ENCODE data around the gene ALDH8A1. TPM values are rescaled to one million over a fixed set of nuclear protein-coding genes. Genes with fewer than 3 reads are reported as not detected.

The ALDH8A1 gene
- total and polyA plus RNA-seq, 10 of the 15 experiments (the other 5 are each of a cell fraction or from before 2014, with no cell fraction given): 0.13 to 1.8 (median 0.62) TPM; not detected in 3

DNA sequence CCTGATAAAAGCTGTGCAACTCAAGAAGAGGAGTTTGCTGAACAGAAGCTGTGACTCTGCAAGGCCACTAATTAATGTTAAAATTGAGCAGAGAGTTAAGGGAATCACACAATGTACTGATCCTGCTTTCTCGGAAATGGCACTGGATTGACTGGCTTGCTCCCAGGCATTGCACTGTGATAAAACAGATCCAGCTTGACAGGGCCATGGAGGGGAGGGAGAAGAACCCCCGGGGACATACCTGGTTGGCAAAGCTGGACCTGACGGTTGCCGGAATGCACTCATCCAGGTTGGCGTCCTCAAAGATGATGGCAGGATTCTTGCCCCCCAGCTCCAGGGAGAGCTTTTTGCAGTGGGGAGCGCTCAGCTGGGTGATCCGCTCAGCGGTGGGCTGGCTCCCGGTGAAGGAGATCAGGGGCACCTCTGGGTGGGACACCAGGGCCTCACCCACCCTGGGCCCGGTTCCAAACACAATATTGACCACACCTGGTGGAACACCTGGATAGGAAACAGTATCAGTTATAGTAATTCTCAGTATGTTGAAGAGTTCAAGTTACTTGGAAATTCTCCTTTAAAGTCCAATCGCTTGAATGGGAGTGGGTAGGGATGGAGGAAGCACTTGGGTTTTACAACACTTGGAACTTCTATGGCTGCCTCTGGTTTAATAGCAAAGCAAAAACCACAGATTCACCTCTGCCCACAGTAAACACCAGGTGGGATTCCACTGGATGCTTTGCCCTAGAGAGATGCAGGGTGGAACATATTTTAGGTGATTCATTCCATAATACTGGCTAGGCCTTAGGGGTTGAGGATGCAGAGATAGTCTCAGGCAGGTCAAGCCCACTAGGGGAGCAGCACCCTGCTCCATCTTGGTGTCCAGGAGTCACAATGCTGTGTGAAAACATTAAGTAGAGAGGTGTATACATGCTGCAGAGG lies 17.1 kb downstream of the ALDH8A1 start:
- ChIA-PET CTCF (interaction anchor here (1.1 to 2.8 kb wide), 2 partner anchors 8 to 761 kb away, joined by 3 to 15 read pairs; no protein-coding TSS in a partner anchor), RAD21 (ENCODE audit: unreplicated experiment) (no interaction called here), POLR2A (no interaction called here), SMC1A (ENCODE audit: uncharacterized antibody, unreplicated experiment) (no interaction called here)
- BruUV-seq (replicated peaks): no TSS peak
- Histone ChIP-seq H4K20me1 (ENCODE audit: control insufficient read depth, insufficient read depth) (no peaks in the 10 kb centered on the region), H3K4me1 (ENCODE audit: control insufficient read depth, insufficient read depth, low read length) (no peaks in the 10 kb centered on the region), H2AFZ (ENCODE audit: control insufficient read depth, low read depth, low read length) (no peak overlapping the region), H3K9ac (ENCODE audit: control insufficient read depth, insufficient read depth, low read length) (no peak overlapping the region), H3K9me3 (replicated peaks; ENCODE audit: control insufficient read depth, insufficient read depth, low read length) (no peaks in the 10 kb centered on the region), H3K79me2 (ENCODE audit: control insufficient read depth, insufficient read depth, low read length) (no peaks in the 10 kb centered on the region), H3K4me2 (ENCODE audit: control insufficient read depth, insufficient read depth) (no peak overlapping the region), H3K27me3 (replicated peaks in 1 of 2; ENCODE audit: control insufficient read depth in 2 of 2, insufficient read depth in 2 of 2, low read length in 1 of 2) (no peaks in the 10 kb centered on the region), H3K36me3 (ENCODE audit: control insufficient read depth in 2 of 2, insufficient read depth in 2 of 2, low read length in 1 of 2) (no peaks in the 10 kb centered on the region), H3K27ac (ENCODE audit: control insufficient read depth, insufficient read depth) (no peak overlapping the region), H3K4me3 (no peak overlapping the region)
- in situ Hi-C loops (cut with MboI) (no loop called here), intact Hi-C loops (cut with micrococcal nuclease; ENCODE audit: unreplicated experiment) (no loop called here)
- 63% methylated on average over 11 of the region's 11 CpGs for WGBS (ENCODE audit: insufficient coverage, insufficient replicate concordance, low lambda C conversion rate, missing lambda C conversion rate)
- DNase-seq (ENCODE audit: low read depth, low spot score): no peak
- ATAC-seq: no peak
- FAIRE-seq: no peak
- TF ChIP-seq, protein P1, sequence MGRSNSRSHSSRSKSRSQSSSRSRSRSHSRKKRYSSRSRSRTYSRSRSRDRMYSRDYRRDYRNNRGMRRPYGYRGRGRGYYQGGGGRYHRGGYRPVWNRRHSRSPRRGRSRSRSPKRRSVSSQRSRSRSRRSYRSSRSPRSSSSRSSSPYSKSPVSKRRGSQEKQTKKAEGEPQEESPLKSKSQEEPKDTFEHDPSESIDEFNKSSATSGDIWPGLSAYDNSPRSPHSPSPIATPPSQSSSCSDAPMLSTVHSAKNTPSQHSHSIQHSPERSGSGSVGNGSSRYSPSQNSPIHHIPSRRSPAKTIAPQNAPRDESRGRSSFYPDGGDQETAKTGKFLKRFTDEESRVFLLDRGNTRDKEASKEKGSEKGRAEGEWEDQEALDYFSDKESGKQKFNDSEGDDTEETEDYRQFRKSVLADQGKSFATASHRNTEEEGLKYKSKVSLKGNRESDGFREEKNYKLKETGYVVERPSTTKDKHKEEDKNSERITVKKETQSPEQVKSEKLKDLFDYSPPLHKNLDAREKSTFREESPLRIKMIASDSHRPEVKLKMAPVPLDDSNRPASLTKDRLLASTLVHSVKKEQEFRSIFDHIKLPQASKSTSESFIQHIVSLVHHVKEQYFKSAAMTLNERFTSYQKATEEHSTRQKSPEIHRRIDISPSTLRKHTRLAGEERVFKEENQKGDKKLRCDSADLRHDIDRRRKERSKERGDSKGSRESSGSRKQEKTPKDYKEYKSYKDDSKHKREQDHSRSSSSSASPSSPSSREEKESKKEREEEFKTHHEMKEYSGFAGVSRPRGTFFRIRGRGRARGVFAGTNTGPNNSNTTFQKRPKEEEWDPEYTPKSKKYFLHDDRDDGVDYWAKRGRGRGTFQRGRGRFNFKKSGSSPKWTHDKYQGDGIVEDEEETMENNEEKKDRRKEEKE (IDR thresholded peaks at IDR 0.05): no peak
- TF ChIP-seq HCFC1 (IDR thresholded peaks at IDR 0.05; ENCODE audit: low read length) (no peak), TBL1XR1 (IDR thresholded peaks at IDR 0.05; ENCODE audit: low read depth, low read length) (no peak), NBN (IDR thresholded peaks at IDR 0.05) (no peak), USF1 (IDR thresholded peaks at IDR 0.05; ENCODE audit: borderline replicate concordance, extremely low read length, insufficient read depth, low read depth, low read length) (no peak), SREBF1 (IDR thresholded peaks at IDR 0.05; ENCODE audit: low read length) (no peak), BMI1 (IDR thresholded peaks at IDR 0.05; ENCODE audit: borderline replicate concordance) (no peak)
- TF ChIP-seq, protein P2, sequence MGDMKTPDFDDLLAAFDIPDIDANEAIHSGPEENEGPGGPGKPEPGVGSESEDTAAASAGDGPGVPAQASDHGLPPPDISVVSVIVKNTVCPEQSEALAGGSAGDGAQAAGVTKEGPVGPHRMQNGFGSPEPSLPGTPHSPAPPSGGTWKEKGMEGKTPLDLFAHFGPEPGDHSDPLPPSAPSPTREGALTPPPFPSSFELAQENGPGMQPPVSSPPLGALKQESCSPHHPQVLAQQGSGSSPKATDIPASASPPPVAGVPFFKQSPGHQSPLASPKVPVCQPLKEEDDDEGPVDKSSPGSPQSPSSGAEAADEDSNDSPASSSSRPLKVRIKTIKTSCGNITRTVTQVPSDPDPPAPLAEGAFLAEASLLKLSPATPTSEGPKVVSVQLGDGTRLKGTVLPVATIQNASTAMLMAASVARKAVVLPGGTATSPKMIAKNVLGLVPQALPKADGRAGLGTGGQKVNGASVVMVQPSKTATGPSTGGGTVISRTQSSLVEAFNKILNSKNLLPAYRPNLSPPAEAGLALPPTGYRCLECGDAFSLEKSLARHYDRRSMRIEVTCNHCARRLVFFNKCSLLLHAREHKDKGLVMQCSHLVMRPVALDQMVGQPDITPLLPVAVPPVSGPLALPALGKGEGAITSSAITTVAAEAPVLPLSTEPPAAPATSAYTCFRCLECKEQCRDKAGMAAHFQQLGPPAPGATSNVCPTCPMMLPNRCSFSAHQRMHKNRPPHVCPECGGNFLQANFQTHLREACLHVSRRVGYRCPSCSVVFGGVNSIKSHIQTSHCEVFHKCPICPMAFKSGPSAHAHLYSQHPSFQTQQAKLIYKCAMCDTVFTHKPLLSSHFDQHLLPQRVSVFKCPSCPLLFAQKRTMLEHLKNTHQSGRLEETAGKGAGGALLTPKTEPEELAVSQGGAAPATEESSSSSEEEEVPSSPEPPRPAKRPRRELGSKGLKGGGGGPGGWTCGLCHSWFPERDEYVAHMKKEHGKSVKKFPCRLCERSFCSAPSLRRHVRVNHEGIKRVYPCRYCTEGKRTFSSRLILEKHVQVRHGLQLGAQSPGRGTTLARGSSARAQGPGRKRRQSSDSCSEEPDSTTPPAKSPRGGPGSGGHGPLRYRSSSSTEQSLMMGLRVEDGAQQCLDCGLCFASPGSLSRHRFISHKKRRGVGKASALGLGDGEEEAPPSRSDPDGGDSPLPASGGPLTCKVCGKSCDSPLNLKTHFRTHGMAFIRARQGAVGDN (IDR thresholded peaks at IDR 0.05): no peak
- TF ChIP-seq, protein P3, sequence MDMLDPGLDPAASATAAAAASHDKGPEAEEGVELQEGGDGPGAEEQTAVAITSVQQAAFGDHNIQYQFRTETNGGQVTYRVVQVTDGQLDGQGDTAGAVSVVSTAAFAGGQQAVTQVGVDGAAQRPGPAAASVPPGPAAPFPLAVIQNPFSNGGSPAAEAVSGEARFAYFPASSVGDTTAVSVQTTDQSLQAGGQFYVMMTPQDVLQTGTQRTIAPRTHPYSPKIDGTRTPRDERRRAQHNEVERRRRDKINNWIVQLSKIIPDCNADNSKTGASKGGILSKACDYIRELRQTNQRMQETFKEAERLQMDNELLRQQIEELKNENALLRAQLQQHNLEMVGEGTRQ (IDR thresholded peaks at IDR 0.05; ENCODE audit: borderline replicate concordance, low read depth, low read length): no peak
- TF ChIP-seq, protein P4, sequence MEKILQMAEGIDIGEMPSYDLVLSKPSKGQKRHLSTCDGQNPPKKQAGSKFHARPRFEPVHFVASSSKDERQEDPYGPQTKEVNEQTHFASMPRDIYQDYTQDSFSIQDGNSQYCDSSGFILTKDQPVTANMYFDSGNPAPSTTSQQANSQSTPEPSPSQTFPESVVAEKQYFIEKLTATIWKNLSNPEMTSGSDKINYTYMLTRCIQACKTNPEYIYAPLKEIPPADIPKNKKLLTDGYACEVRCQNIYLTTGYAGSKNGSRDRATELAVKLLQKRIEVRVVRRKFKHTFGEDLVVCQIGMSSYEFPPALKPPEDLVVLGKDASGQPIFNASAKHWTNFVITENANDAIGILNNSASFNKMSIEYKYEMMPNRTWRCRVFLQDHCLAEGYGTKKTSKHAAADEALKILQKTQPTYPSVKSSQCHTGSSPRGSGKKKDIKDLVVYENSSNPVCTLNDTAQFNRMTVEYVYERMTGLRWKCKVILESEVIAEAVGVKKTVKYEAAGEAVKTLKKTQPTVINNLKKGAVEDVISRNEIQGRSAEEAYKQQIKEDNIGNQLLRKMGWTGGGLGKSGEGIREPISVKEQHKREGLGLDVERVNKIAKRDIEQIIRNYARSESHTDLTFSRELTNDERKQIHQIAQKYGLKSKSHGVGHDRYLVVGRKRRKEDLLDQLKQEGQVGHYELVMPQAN (conservative IDR thresholded peaks at IDR 0.05): no peak
